DMS53 (cell line): ENCODE results near the gene MAST4.
"Not testable (repeated sequence)": the region's sequence is repeated elsewhere in the genome, so short reads cannot be mapped to it uniquely, and the experiment has no call there.

Experiments
- DNase-seq: peaks from one replicate; lab custom pipeline; 2025; lab: John Stamatoyannopoulos, UW

Gene MAST4

GRCh38 chr5:66810151-66810550 lies 214.0 kb downstream of the MAST4 start:
- no peak for DNase-seq

- no peak for DNase-seq
Measured at GRCh38 chr5:66810848-66811261, 214.7 kb downstream of the MAST4 start.

- DNase-seq: no peak
Measured at GRCh38 chr5:66812291-66812690, 216.1 kb downstream of the MAST4 start.

GRCh38 chr5:66813306-66813705 lies 217.1 kb downstream of the MAST4 start:
- DNase-seq: no peak

GRCh38 chr5:66814146-66814991 lies 218.2 kb downstream of the MAST4 start:
- peak; percentile 83 for DNase-seq

- DNase-seq: peak; percentile 75
Measured at GRCh38 chr5:66818304-66818934, 222.2 kb downstream of the MAST4 start.

GRCh38 chr5:66818935-66819328 lies 222.7 kb downstream of the MAST4 start:
- DNase-seq: peak; percentile 93

GRCh38 chr5:66820630-66821207 lies 224.5 kb downstream of the MAST4 start:
- DNase-seq: no peak

- DNase-seq: no peak
Measured at GRCh38 chr5:66821688-66822429, 225.7 kb downstream of the MAST4 start.

- DNase-seq: not testable (repeated sequence)
Measured at GRCh38 chr5:66822906-66823305, 226.7 kb downstream of the MAST4 start.

- peak; percentile 21 for DNase-seq
Measured at GRCh38 chr5:66824476-66824875, 228.3 kb downstream of the MAST4 start.

GRCh38 chr5:66826263-66826662 lies 230.1 kb downstream of the MAST4 start:
- no peak for DNase-seq

GRCh38 chr5:66826696-66827095 lies 230.5 kb downstream of the MAST4 start:
- no peak for DNase-seq

GRCh38 chr5:66828046-66828547 lies 231.9 kb downstream of the MAST4 start:
- no peak for DNase-seq

GRCh38 chr5:66828548-66829357 lies 232.6 kb downstream of the MAST4 start:
- peak; percentile 95 for DNase-seq

- no peak for DNase-seq
Measured at GRCh38 chr5:66829358-66829674, 233.1 kb downstream of the MAST4 start.

GRCh38 chr5:66829826-66830225 lies 233.6 kb downstream of the MAST4 start:
- peak; percentile 68 for DNase-seq

- DNase-seq: peak; percentile 36
Measured at GRCh38 chr5:66830636-66831035, 234.4 kb downstream of the MAST4 start.

GRCh38 chr5:66839636-66840185 lies 243.5 kb downstream of the MAST4 start:
- DNase-seq: no peak

- DNase-seq: peak; percentile 14
Measured at GRCh38 chr5:66840511-66841013, 244.4 kb downstream of the MAST4 start.

- DNase-seq: no peak
Measured at GRCh38 chr5:66841264-66841663, 245.1 kb downstream of the MAST4 start.
